ENCODE measurements around the gene DNAH14. TPM values are rescaled to one million over a fixed set of nuclear protein-coding genes. Genes with fewer than 3 reads are reported as not detected.
A peak's percentile ranks its signal among the peaks of the same experiment; 100 is the strongest.
"Not testable (repeated sequence)": the region's sequence is repeated elsewhere in the genome, so short reads cannot be mapped to it uniquely, and the experiment has no call there.

Gene DNAH14
- total RNA-seq, 1 donor from 2014 or later: 14.4 TPM

GRCh38 chr1:225332686-225333085 is 403.2 kb downstream of the DNAH14 start:
- no peaks in the 10 kb centered on the region for H3K27me3 ChIP-seq (ENCODE audit: low read depth)
- H3K9me3 ChIP-seq: no peaks in the 10 kb centered on the region
- H3K27ac ChIP-seq: no peak overlapping the region
- no peak for TF ChIP-seq CTCF (IDR thresholded peaks at IDR 0.05)
- no peaks in the 10 kb centered on the region for H3K36me3 ChIP-seq
- ATAC-seq (no peak), DNase-seq (no peak)
- H3K4me1 ChIP-seq: no peaks in the 10 kb centered on the region
- H3K4me3 ChIP-seq: no peak overlapping the region
- intact Hi-C loops (cut with DNase I): no loop called here

- H3K27ac ChIP-seq; intact Hi-C loops (cut with DNase I); H3K4me3 ChIP-seq; H3K4me1 ChIP-seq; H3K36me3 ChIP-seq; H3K27me3 ChIP-seq (ENCODE audit: low read depth); DNase-seq; H3K9me3 ChIP-seq; ATAC-seq: not testable (repeated sequence)
These were observed 405.8 kb downstream of the DNAH14 start for GRCh38 chr1:225335098-225335778.

GRCh38 chr1:225338545-225338944 is 409.1 kb downstream of the DNAH14 start:
- DNase-seq: no peak
- Histone ChIP-seq H3K4me1 (no peaks in the 10 kb centered on the region), H3K36me3 (no peaks in the 10 kb centered on the region), H3K27ac (no peak overlapping the region), H3K4me3 (no peak overlapping the region), H3K9me3 (no peaks in the 10 kb centered on the region), H3K27me3 (ENCODE audit: low read depth) (no peaks in the 10 kb centered on the region)
- no peak for TF ChIP-seq CTCF (IDR thresholded peaks at IDR 0.05)
- intact Hi-C loops (cut with DNase I): no loop called here
- ATAC-seq: no peak

- Histone ChIP-seq H3K36me3 (no peaks in the 10 kb centered on the region), H3K9me3 (no peaks in the 10 kb centered on the region), H3K4me3 (no peak overlapping the region), H3K27ac (no peak overlapping the region), H3K4me1 (no peaks in the 10 kb centered on the region), H3K27me3 (ENCODE audit: low read depth) (no peaks in the 10 kb centered on the region)
- intact Hi-C loops (cut with DNase I): no loop called here
- DNase-seq: no peak
- no peak for TF ChIP-seq CTCF (IDR thresholded peaks at IDR 0.05)
- ATAC-seq: no peak
These were observed 412.2 kb downstream of the DNAH14 start for GRCh38 chr1:225341642-225342041.

GRCh38 chr1:225342695-225343094 is 413.2 kb downstream of the DNAH14 start:
- H3K27me3 ChIP-seq (ENCODE audit: low read depth): no peaks in the 10 kb centered on the region
- no peak for DNase-seq
- H3K27ac ChIP-seq: no peak overlapping the region
- intact Hi-C loops (cut with DNase I): no loop called here
- ATAC-seq: no peak
- no peaks in the 10 kb centered on the region for H3K4me1 ChIP-seq
- no peaks in the 10 kb centered on the region for H3K9me3 ChIP-seq
- no peak for TF ChIP-seq CTCF (IDR thresholded peaks at IDR 0.05)
- H3K4me3 ChIP-seq: no peak overlapping the region
- H3K36me3 ChIP-seq: no peaks in the 10 kb centered on the region

GRCh38 chr1:225343618-225344017 is 414.1 kb downstream of the DNAH14 start:
- ATAC-seq: no peak
- H3K36me3 ChIP-seq: no peaks in the 10 kb centered on the region
- intact Hi-C loops (cut with DNase I): no loop called here
- TF ChIP-seq CTCF (IDR thresholded peaks at IDR 0.05): peak; percentile 24
- no peak overlapping the region for H3K4me3 ChIP-seq
- no peak overlapping the region for H3K27ac ChIP-seq
- no peaks in the 10 kb centered on the region for H3K4me1 ChIP-seq
- no peaks in the 10 kb centered on the region for H3K27me3 ChIP-seq (ENCODE audit: low read depth)
- H3K9me3 ChIP-seq: no peaks in the 10 kb centered on the region
- DNase-seq: no peak
